Osteocyte (in vitro differentiated cells): ENCODE data around the gene COG8. TPM values are rescaled to one million over a fixed set of nuclear protein-coding genes. Genes with fewer than 3 reads are reported as not detected.

Source experiments
- DNase-seq: peaks from one replicate; pipeline ENCODE4 v3.0.0; 2021; ENCODE audit warnings: mixed read lengths; ENCODE audit not compliant: unreplicated experiment; ENCODE audit errors: extremely low spot score
- H3K27ac Mint-ChIP-seq: one replicate; pipeline ENCODE4 v1.8.0; 2021; ENCODE audit warnings: mild to moderate bottlenecking, mixed read lengths; ENCODE audit not compliant: unreplicated experiment
- H3K27me3 Mint-ChIP-seq: one replicate; pipeline ENCODE4 v1.8.0; 2021; ENCODE audit warnings: mixed read lengths; ENCODE audit not compliant: unreplicated experiment
- H3K36me3 Mint-ChIP-seq: one replicate; pipeline ENCODE4 v1.8.0; 2021; ENCODE audit warnings: mixed read lengths; ENCODE audit not compliant: unreplicated experiment
- H3K4me1 Mint-ChIP-seq: one replicate; pipeline ENCODE4 v1.8.0; 2021; ENCODE audit warnings: mixed read lengths; ENCODE audit not compliant: unreplicated experiment
- H3K4me3 Mint-ChIP-seq: one replicate; pipeline ENCODE4 v1.8.0; 2021; ENCODE audit warnings: mild to moderate bottlenecking, moderate library complexity, mixed read lengths; ENCODE audit not compliant: unreplicated experiment
- H3K9me3 Mint-ChIP-seq: one replicate; pipeline ENCODE4 v1.8.0; 2021; ENCODE audit warnings: mixed read lengths; ENCODE audit not compliant: unreplicated experiment
- CTCF ChIP-seq: fragments of 200-600 bp; sonication (generic); IDR thresholded peaks from 2 replicates; pipeline ENCODE4 v1.5.0; 2021; ENCODE audit warnings: antibody characterized with exemption, mild to moderate bottlenecking, moderate library complexity
- total RNA-seq: library from RNA; stranded (reverse); gene quantifications from 2 replicates; pipeline ENCODE4 v1.2.1, GENCODE V29; 2021

Gene COG8
- total RNA-seq, 1 donor from 2014 or later = 52.3 TPM

DNA sequence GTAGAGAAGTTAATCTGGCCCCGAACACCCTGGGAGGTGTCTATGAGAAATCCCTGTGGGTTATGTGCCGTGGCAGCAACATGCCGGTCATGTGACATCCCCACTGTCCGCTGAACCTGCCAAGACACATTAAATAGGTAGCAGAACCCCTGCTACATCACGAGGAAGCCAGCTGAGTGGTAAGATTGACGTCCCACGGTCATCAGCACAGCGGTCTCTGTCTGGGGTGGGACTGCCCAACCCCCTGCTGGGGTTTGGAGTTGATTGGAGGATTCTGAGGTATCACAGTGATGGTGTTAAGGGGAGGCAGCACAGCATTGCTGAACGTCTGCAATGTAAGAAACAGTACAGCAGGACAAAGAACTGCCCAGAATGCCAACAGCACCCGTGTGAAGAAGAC lies 10.2 kb upstream of the COG8 start:
- Mint-ChIP-seq H3K27ac (no peak overlapping the region), H3K36me3 (peaks cover 13% of the 10 kb centered on the region), H3K27me3 (no peaks in the 10 kb centered on the region), H3K4me1 (no peaks in the 10 kb centered on the region), H3K9me3 (no peaks in the 10 kb centered on the region), H3K4me3 (no peak overlapping the region)
- DNase-seq = no peak
- TF ChIP-seq CTCF = no peak

- Mint-ChIP-seq H3K9me3 (no peaks in the 10 kb centered on the region), H3K36me3 (peaks cover 15% of the 10 kb centered on the region), H3K4me3 (no peak overlapping the region), H3K4me1 (no peaks in the 10 kb centered on the region), H3K27me3 (no peaks in the 10 kb centered on the region), H3K27ac (no peak overlapping the region)
- no peak for DNase-seq
- no peak for TF ChIP-seq CTCF
Observed at GRCh38 chr16:69348222-69348621, 8.9 kb upstream of the COG8 start.

GRCh38 chr16:69346683-69347082 lies 7.3 kb upstream of the COG8 start:
- TF ChIP-seq CTCF = no peak
- Mint-ChIP-seq H3K36me3 (peaks cover 15% of the 10 kb centered on the region), H3K4me1 (peaks cover under 1% of the 10 kb centered on the region), H3K27ac (no peak overlapping the region), H3K4me3 (no peak overlapping the region), H3K9me3 (no peaks in the 10 kb centered on the region), H3K27me3 (no peaks in the 10 kb centered on the region)
- DNase-seq = no peak

GRCh38 chr16:69345923-69346322 lies 6.6 kb upstream of the COG8 start:
- no peak for TF ChIP-seq CTCF
- no peaks in the 10 kb centered on the region for H3K27me3 Mint-ChIP-seq
- no peaks in the 10 kb centered on the region for H3K9me3 Mint-ChIP-seq
- H3K36me3 Mint-ChIP-seq = peaks cover 15% of the 10 kb centered on the region
- H3K4me3 Mint-ChIP-seq = no peak overlapping the region
- no peak for DNase-seq
- H3K4me1 Mint-ChIP-seq = peaks cover 4% of the 10 kb centered on the region
- no peak overlapping the region for H3K27ac Mint-ChIP-seq

DNA sequence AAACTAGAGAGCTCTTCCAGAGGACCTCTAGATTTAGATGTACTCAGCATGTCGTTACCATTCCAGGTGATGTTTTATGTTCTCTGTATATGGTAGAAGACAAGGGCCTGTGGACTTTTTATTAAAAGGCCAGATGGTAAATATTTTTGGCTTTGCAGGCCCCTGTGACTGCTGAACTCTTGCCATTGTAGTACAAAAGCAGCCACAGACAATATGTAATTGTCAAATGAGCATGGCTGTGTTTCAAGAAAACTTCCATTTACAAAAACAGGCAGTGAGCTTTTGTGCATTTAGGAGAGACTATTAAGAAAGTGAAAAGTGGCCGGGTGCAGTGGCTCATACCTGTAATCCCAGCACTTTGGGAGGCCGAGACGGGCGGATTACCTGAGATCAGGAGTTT lies 4.8 kb upstream of the COG8 start:
- TF ChIP-seq CTCF = no peak
- no peaks in the 10 kb centered on the region for H3K27me3 Mint-ChIP-seq
- no peak overlapping the region for H3K4me3 Mint-ChIP-seq
- no peak overlapping the region for H3K27ac Mint-ChIP-seq
- H3K4me1 Mint-ChIP-seq = peaks cover 17% of the 10 kb centered on the region
- no peaks in the 10 kb centered on the region for H3K9me3 Mint-ChIP-seq
- H3K36me3 Mint-ChIP-seq = peaks cover 15% of the 10 kb centered on the region
- no peak for DNase-seq
